OCI-M2 (cell line): Measurements from ENCODE around the gene SLC19A1.

Experiments used
- DNase-seq: peaks from one replicate; lab custom pipeline; 2025; ENCODE audit not compliant: unreplicated experiment; lab: John Stamatoyannopoulos, UW

Gene SLC19A1

DNA sequence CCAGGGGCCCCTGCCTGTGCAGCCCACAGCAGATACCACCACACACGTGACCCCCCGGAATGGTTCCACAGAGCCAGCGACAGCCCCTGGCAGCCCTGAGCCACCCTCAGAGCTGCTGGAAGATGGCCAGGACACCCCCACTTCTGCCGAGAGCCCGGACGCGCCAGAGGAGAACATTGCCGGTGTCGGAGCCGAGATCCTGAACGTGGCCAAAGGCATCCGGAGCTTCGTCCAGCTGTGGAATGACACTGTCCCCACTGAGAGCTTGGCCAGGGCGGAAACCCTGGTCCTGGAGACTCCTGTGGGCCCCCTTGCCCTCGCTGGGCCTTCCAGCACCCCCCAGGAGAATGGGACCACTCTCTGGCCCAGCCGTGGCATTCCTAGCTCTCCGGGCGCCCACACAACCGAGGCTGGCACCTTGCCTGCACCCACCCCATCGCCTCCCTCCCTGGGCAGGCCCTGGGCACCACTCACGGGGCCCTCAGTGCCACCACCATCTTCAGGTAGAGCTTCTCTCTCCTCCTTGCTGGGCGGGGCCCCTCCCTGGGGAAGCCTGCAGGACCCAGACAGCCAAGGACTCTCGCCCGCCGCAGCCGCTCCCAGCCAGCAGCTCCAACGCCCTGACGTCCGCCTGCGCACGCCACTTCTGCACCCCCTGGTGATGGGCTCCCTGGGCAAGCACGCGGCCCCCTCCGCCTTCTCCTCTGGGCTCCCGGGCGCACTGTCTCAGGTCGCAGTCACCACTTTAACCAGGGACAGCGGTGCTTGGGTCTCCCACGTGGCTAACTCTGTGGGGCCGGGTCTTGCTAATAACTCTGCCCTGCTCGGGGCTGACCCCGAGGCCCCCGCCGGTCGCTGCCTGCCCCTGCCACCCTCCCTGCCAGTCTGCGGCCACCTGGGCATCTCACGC lies 86.3 kb downstream of the SLC19A1 start:
- DNase-seq, result no peak

DNA sequence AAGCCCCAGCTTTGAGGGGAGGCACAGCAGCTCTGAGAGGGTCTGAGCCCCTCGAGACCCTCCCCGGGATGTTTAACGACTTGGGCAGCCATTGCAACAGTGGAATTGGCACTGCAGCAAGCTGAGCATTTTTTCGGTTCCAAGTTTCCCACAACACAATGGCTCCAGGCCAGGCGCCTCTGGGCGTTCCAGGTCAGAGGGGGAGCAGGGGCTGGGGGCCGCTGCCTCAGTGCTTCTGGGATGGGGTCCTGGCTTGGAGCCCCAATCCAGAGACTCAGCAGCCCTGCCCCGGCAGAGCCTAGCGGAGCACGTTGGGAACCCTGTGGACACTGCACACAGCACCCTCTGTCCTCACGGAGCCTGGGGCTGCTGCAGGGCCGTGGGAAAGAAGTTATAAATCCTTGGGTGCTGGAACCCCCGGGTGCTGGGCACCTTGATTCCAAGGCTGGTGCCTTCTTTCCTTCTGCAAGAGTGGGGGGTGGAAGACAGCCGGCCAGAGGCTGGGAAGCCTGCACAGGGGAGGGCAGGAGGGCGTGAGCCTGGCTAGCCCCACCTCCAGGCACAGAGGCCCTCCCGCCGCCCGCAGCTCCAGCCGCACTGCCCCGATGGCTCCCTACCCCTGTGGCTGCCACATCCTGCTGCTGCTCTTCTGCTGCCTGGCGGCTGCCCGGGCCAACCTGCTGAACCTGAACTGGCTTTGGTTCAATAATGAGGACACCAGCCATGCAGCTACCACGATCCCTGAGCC lies 87.1 kb downstream of the SLC19A1 start:
- no peak for DNase-seq

DNA sequence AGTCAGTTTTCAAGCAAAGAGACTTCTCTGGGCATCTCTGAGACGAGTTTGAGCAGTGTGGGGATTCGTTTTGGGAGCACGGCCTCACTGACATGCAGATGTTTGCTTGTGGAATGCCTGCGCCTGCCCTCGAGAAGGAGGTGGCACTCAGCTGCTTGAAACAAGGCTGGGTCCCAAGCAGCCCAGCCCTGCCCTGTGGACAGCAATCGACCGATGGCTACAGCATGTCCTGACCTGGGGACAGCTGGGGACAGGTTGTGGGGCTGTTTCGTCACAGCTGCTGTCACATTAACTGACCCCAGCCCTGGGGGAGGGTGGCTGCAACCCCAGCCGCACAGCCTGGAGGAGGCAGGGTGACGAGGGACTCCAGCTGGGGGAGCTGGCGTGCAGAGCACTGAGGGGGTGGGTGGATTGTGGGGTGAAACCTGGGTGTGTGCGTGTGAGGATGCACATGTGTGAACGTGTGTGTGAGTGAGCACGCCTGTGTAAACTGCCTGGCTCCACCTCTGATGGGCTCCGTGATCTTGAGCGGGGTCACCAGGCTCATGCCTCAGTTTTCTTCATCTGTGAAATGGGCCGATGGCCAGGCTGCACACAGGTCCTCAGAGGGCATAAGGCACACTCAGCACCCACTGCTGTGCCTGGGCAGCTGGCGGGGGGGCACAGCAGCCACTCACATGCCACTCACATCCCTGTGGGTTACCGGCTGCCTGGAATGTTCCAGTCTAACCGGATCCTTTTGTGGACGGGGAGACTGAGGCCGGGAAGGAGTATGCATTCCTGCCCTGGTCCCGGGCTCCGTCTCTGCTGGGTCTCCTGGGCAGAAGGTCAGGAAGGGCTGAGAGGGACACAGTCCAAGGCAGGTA lies 87.9 kb downstream of the SLC19A1 start:
- DNase-seq, result no peak

GRCh38 chr21:45453308-45453950 lies 88.8 kb downstream of the SLC19A1 start:
- DNase-seq, result no peak

GRCh38 chr21:45452696-45453307 lies 89.4 kb downstream of the SLC19A1 start:
- DNase-seq, result no peak

DNA sequence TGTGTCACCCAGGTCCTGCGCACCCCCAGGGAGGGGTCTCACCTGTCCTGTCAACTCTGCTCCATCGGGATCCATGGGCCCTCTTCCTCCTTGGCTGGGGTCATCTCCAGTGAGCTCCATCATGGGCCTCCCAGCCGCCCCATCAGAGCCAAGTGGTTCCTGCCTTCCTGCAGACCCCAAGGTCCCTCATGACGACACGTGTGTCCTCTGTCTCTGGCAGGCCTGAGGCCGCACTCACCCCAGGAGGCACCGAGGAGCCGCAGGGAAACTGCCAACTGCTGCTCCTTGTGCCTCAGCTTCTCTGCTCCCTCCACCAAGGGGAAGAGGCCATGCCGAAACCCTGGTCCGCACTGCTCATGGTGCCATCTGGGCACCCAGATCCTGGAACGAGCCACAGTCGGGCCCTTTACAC lies 90.5 kb downstream of the SLC19A1 start:
- no peak for DNase-seq

DNA sequence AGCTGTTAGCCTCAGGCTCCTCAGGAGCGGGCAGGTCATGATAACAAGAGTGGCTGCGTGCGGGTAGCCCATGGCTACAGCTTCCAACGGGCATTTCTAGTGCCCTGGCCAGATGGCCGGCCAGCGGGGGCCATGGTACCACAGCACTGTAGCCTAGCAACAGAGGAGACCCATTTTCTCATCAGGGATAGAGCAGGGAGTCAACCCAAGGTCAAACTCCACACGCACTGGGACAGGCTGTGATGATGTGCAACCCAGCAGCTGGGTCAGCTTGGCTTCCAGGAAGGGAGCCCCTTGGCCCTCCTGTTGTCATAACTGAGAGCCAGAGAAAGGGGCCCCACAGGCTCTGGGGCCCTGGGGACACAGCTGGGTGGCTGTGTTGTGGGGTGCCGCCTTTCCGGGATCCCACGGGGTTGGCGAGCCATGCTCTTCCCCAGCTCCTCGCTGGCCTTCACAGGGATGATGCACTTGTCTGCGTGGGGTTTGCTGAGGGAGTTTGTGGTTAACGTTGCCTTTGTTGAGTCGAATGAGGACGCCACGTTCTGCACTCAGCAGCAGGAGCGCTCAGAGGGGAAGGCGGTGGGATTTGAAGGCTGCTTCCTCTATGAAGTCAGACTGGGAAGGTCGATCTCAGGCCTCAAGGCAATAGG lies 91.0 kb downstream of the SLC19A1 start:
- DNase-seq, result no peak

- no peak for DNase-seq
These were observed 91.7 kb downstream of the SLC19A1 start for GRCh38 chr21:45450423-45451090.

GRCh38 chr21:45449658-45450422 lies 92.4 kb downstream of the SLC19A1 start:
- no peak for DNase-seq

GRCh38 chr21:45448810-45449657 lies 93.2 kb downstream of the SLC19A1 start:
- no peak for DNase-seq

DNA sequence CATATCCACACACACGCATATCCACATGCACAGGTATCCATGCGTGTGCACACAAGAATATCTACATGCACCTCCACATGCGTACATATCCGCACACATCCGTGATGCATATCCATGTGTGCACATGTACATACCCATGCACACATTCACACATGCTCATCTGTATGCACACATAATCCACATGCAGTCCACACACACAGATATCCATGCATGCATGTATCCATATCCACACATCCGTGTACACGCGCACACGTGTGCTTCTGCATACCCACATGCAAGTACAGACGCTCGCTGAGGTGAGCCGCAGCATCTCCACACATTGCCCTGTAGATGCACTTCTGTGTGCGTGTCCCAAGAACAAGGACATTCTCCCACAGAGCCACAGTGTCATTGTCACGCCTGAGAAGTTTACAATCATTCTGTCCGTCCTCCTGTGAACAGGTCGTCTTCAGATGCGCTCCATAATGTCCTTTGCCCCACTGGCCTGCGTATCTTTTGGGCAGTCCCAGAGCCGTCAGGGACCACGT lies 93.9 kb downstream of the SLC19A1 start:
- no peak for DNase-seq
